Muscle layer of duodenum (tissue), 2 donors: ENCODE measurements around the gene SORCS2.

Experiments used
- H3K27ac ChIP-seq: one replicate; pipeline ENCODE4 v1.7.0; 2013; ENCODE audit warnings: mild to moderate bottlenecking, low read length
- H3K27me3 ChIP-seq: one replicate; pipeline ENCODE4 v1.7.0; 2013; ENCODE audit warnings: low read depth, mild to moderate bottlenecking, control low read depth, low read length
- H3K36me3 ChIP-seq, 2 donors: one replicate each; pipeline ENCODE4 v1.7.0; 2013; ENCODE audit warnings: low read length in 2 of 2, control low read depth in 1 of 2, mild to moderate bottlenecking in 1 of 2; ENCODE audit not compliant: insufficient read depth in 2 of 2, control insufficient read depth in 1 of 2
- H3K4me1 ChIP-seq, 2 donors: one replicate each; pipeline ENCODE4 v1.7.0; 2013; ENCODE audit warnings: low read length in 2 of 2, mild to moderate bottlenecking in 2 of 2, control low read depth in 1 of 2, moderate library complexity in 1 of 2; ENCODE audit not compliant: insufficient read depth in 2 of 2, control insufficient read depth in 1 of 2
- H3K4me3 ChIP-seq, 2 donors: one replicate each; pipeline ENCODE4 v1.7.0; 2013; ENCODE audit warnings: low read length in 2 of 2, low read depth in 1 of 2, mild to moderate bottlenecking in 1 of 2
- H3K9me3 ChIP-seq, 2 donors: one replicate each; pipeline ENCODE4 v1.7.0; 2013; ENCODE audit warnings: low read length in 2 of 2, control low read depth in 1 of 2, mild to moderate bottlenecking in 1 of 2; ENCODE audit not compliant: control insufficient read depth in 1 of 2
- donor health status: healthy.

The SORCS2 gene

DNA sequence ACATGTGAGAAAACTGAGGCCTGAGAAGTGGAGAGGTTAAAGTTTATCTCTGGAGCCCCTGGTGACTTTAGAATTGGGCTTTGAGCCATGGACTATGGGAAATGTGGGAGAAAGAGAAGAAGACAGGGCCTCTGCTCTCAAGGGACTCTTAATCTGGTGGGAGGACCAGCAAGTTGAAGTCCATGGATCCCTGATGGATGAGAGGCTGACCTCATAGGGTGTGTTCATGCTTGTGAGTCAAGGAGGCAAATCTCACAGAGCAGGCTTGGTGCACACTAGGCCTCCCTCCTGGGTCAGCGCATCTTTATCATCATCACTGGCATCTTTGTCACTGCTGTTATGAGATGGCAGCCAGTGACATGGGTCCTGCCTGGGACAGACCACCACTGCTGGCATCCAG lies 535.4 kb downstream of the SORCS2 start:
- H3K4me3 ChIP-seq: no peak overlapping the region
- no peaks in the 10 kb centered on the region for H3K9me3 ChIP-seq
- H3K27ac ChIP-seq: no peak overlapping the region
- no peaks in the 10 kb centered on the region for H3K4me1 ChIP-seq
- peaks cover 0 to 4% of the 10 kb centered on the region in 2 donors for H3K36me3 ChIP-seq
- H3K27me3 ChIP-seq: no peaks in the 10 kb centered on the region

DNA sequence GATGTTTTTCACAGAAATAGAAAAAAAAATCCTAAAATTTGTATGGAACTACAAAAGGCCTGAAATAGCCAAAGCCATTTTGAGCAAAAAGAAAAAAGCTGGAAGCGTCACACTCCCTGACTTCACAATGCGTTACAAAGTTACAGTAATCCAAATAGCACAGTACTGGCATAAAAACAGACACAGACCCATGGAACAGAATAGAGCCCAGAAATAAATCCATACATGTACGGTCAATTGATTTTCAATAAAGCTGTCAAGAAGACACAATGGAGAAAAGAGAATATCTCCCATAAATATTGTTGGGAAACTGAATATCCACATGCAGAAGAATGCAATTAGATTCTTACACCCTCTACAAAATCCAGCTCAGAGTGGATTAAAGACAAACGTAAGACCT lies 539.1 kb downstream of the SORCS2 start:
- Histone ChIP-seq H3K27ac (no peak overlapping the region), H3K4me1 (no peaks in the 10 kb centered on the region), H3K4me3 (no peak overlapping the region), H3K9me3 (no peaks in the 10 kb centered on the region), H3K36me3 (no peaks in the 10 kb centered on the region), H3K27me3 (no peaks in the 10 kb centered on the region)

DNA sequence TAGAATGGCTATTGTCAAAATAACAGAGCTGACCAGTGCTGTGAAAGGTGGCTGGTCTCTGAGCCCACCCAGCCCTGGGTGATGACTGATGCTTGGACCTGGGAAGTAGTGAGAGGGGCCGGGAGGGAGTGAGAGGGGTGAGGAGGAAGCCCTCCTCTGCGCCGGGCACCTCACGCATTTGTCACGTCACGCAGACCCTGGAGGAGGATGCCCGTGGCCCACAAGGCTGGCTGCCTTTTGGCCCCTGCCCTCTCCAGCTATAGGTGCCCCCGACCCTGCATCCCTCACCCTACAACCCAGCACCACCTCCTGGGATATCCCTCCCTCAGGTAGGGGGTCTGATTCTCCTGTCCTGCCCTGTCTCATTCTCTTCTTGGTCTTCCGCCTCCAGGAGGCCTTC lies 539.9 kb downstream of the SORCS2 start:
- H3K27ac ChIP-seq: no peak overlapping the region
- no peaks in the 10 kb centered on the region for H3K27me3 ChIP-seq
- no peak overlapping the region for H3K4me3 ChIP-seq
- no peaks in the 10 kb centered on the region for H3K36me3 ChIP-seq
- no peaks in the 10 kb centered on the region for H3K4me1 ChIP-seq
- no peaks in the 10 kb centered on the region for H3K9me3 ChIP-seq

DNA sequence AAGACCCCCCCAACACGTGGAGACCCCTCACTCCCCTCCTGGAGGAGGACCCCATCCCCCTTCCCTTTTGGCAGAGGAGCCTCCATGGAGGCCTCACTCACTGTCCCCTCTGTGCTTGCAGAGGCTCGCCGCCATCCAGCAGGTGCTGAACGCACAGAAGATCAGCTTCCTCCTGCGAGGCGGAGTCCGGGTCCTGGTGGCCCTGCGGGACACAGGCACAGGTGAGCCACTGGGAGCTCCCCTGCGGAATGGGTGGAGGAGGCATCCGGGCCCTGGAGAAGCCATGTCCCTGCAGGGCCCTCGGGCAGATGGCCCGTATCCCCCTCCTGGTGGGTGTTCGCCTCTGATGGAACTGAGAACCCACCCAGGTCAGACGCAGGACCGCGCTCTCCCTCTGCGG lies 540.9 kb downstream of the SORCS2 start:
- H3K27ac ChIP-seq: no peak overlapping the region
- H3K4me3 ChIP-seq: no peak overlapping the region
- H3K4me1 ChIP-seq: no peaks in the 10 kb centered on the region
- no peaks in the 10 kb centered on the region for H3K27me3 ChIP-seq
- H3K9me3 ChIP-seq: peaks cover 0 to 6% of the 10 kb centered on the region in 2 donors
- no peaks in the 10 kb centered on the region for H3K36me3 ChIP-seq

DNA sequence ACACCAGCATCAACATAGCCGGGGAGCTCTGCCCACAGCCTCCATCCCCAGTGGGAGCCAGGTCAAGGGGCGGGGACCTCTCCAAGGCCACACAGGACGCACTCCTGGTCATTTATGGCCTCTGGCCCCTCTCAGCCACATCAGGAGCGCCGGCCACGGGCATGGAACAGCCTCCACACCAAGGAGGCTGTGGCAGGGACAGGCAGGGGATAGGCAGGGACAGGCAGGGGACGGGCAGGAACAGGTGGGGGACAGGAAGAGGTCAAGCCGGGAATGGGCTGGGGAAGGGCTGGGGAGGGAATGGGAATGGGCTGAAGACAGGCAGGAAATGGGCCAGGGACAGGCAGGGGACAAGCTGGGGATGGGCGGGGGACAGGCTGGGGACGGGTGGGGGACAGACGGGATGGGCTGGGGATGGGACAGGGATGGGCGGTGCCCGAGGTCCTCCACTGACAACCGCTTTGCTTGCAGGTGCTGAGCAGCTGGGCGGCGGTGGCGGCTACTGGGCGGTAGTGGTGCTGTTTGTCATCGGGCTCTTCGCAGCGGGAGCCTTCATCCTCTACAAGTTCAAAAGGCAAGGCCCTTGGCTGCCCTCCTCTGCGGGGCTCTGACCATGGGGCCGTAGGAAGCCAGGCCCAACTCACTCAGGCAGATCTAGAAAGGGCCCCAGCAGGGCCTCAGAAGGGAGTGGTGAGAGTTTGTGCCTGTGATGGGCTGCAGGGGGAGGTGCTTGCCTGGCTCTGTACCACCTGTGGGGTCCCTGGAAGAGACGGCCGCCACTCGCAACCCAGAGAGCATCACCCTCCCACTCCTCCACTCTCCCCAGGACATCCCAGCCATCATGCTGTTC lies 541.7 kb downstream of the SORCS2 start:
- Histone ChIP-seq H3K36me3 (no peaks in the 10 kb centered on the region), H3K4me3 (no peak overlapping the region), H3K9me3 (peaks cover 0 to 6% of the 10 kb centered on the region in 2 donors), H3K4me1 (no peaks in the 10 kb centered on the region), H3K27ac (no peak overlapping the region), H3K27me3 (no peaks in the 10 kb centered on the region)

DNA sequence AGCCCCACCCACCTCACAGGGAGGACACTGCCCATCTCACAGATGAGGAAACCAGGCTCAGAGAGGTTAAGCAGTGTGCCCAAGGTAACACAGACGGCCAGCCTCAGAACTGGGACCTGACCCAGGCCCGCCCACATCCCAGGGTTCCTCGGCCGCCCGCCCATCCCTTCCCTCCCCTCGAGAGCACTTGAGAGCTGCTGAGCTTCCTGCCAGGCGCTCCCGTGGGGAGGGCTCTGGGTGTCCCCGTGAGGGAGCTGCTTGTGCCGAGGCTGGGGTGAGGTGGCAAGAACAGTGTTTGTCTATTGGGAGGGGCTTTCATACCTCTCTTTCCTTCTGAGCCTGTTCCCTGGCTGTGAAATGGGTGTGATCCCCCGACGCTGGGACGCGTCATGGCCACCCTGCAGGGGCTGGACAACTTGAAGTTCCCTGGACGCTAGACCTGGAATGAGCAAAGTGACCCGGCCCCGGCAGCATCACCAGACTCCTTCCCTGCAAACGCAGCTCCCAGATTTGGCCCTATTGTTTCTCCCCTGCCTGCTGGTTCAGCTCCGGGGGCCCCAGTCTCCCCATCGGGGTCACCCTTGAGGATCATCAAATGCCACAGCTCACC lies 542.4 kb downstream of the SORCS2 start:
- no peaks in the 10 kb centered on the region for H3K36me3 ChIP-seq

DNA sequence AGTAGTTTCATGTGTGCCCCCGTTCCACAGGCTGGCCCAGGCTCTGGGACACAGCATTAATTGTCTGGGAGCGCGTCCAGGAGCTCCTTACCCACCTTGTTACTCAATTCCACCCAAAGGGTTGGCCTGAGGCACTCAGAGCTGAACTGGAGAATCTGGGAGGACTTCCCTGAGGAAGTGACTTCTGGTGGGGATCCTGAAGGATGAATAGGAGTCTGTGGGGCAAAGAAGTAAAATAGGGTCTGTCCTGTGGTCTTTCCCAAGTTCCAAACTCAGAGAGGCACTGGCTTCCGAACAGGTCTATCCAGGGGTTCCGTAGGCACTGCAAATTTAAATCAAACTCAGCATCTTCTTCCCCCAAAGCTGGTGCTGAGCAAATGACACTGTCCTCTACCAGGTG lies 543.1 kb downstream of the SORCS2 start:
- no peaks in the 10 kb centered on the region for H3K36me3 ChIP-seq
- no peak overlapping the region for H3K27ac ChIP-seq
- H3K9me3 ChIP-seq: peaks cover 0 to 6% of the 10 kb centered on the region in 2 donors
- no peak overlapping the region for H3K4me3 ChIP-seq
- H3K4me1 ChIP-seq: no peaks in the 10 kb centered on the region
- H3K27me3 ChIP-seq: no peaks in the 10 kb centered on the region

More for the DNA sequence above, 542.4 kb downstream of the SORCS2 start:
- H3K4me3 ChIP-seq: no peak overlapping the region
- no peak overlapping the region for H3K27ac ChIP-seq
- no peaks in the 10 kb centered on the region for H3K27me3 ChIP-seq
- H3K9me3 ChIP-seq: peaks cover 0 to 6% of the 10 kb centered on the region in 2 donors
- no peaks in the 10 kb centered on the region for H3K4me1 ChIP-seq

DNA sequence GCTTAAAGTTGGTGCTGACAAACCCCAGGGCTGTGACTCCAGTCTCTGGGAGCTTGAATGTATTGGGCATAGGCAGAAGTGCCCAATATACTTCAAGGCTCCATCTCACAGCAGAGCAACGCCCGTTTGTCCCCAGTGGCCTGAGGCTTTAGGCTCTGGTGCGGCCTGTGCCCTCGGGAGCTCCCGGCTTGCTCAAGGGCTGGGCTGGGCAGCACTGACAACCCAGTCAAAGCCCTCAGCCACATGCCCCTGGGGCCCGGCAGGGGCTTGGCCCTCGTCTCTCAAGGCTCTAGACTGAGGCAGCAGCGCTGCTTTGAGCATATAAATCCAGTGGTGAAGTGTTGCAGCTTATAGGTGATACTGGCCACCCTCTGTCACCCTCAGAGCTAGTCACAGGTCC lies 543.6 kb downstream of the SORCS2 start:
- Histone ChIP-seq H3K4me3 (no peak overlapping the region), H3K9me3 (peaks cover 0 to 6% of the 10 kb centered on the region in 2 donors), H3K4me1 (no peaks in the 10 kb centered on the region), H3K27me3 (no peaks in the 10 kb centered on the region), H3K36me3 (no peaks in the 10 kb centered on the region), H3K27ac (no peak overlapping the region)

DNA sequence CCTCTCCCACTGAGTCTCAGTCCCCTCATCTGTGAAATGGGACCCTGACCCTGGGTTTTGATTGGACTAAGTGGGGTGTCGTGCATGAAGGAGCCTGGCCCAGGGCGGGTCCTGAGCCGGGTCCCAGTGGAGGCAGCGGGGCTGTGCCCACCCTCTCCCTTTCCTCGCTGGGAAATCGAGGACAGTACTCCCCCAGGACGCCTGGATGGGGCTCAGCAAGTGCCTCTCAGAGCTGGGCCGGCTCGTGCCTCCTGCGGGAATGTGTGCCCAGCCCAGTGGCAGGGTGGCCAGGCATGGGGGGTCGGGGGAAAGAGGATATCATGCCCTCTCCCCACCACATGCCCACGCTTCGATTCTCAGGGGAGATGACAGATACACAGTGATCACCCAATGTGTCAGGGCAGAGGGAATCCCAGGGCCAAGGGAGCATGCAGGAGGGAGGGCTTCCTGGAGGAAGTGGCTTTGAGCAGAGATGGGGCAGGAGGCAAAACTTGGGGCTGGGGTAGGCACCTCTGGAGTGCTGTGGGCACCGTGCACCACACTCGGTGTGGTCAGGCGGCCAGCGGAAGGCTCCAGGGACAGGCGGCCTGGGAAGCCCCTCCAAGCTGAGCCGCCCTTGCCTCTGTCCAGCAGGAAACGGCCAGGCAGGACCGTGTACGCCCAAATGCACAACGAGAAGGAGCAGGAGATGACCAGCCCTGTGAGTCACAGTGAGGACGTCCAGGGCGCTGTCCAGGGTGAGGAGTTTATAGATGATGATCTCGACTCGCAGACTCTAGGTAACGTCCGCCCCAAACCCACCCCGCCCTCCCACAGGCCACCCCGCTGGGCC lies 544.3 kb downstream of the SORCS2 start:
- no peak overlapping the region for H3K4me3 ChIP-seq
- peaks cover 0 to 6% of the 10 kb centered on the region in 2 donors for H3K9me3 ChIP-seq
- H3K27ac ChIP-seq: no peak overlapping the region
- no peaks in the 10 kb centered on the region for H3K4me1 ChIP-seq
- H3K27me3 ChIP-seq: no peaks in the 10 kb centered on the region
- H3K36me3 ChIP-seq: no peaks in the 10 kb centered on the region

DNA sequence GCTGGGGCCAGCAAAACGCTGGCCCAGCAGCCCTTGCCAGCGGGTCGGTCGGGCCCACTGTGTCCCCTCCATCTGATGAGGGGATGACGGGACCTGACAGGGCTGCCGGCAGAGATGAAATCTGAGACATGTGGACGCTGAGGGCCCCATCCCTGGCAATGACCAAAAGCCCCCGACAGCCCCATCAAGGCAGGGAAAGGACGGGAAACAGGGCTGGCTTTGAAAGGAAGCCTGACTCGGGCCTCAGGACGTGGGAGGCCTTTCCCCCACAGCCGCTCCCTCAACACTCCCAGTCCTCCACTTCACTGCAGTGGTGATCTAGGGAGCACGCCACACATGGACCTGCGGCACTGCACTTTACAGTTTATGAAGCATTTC lies 544.9 kb downstream of the SORCS2 start:
- H3K4me3 ChIP-seq: no peak overlapping the region
- peaks cover 0 to 6% of the 10 kb centered on the region in 2 donors for H3K9me3 ChIP-seq
- H3K36me3 ChIP-seq: no peaks in the 10 kb centered on the region
- no peak overlapping the region for H3K27ac ChIP-seq
- H3K4me1 ChIP-seq: no peaks in the 10 kb centered on the region
- H3K27me3 ChIP-seq: no peaks in the 10 kb centered on the region

DNA sequence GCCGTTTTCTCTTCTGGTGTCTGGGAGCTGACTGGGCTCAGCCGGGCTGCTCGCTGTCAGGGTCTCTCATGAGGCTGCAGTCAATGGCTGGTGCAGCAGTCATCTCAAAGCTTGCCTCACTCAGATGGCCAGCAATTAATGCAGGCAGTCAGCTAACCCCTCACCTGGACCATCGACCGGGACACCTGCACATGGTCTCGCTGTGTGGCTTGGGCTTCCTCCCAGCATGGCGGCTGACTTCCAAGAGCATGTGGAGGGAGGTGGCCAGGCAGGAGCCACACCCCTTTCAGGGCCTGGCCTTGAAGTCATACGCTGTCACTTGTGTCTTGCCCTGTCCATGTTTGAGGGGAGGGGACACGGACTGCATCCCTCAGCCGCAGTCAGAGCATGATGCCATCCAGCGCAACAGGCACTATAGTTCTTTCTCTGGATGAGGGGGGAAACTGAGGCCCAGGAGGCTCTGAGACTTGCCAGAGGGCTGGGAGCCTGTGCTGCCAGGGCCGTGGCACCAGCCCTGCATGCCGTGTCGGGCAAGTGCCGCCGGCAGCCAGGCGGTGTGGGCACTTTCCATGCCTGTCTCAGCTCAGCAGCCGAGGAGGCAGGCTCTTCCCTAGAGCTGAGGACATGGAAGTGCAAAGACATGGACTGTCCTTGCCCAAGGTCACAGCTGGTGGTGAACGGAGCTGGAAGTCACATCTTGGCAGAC lies 545.6 kb downstream of the SORCS2 start:
- Histone ChIP-seq H3K4me1 (no peaks in the 10 kb centered on the region), H3K4me3 (no peak overlapping the region), H3K9me3 (peaks cover 0 to 6% of the 10 kb centered on the region in 2 donors), H3K27me3 (no peaks in the 10 kb centered on the region), H3K27ac (no peak overlapping the region), H3K36me3 (no peaks in the 10 kb centered on the region)
